Esophagus squamous epithelium (tissue), 5 donors: ENCODE data around the gene HOXC9. TPM values are rescaled to one million over a fixed set of nuclear protein-coding genes. Genes with fewer than 3 reads are reported as not detected.
A peak's percentile ranks its signal among the peaks of the same experiment; 100 is the strongest.

Source experiments
- DNase-seq: peaks from one replicate; lab custom pipeline; 2025; lab: John Stamatoyannopoulos, UW
- H3K27ac ChIP-seq, 4 donors: fragments of 200-600 bp; sonication (generic); one replicate each; pipeline ENCODE4 v1.5.1; 2016 to 2019; ENCODE audit warnings: mild to moderate bottlenecking in 1 of 4
- H3K27me3 ChIP-seq, 4 donors: fragments of 200-600 bp; sonication (generic); 1 replicate in 3 of 4; 2 replicates in 1 of 4; pipeline versions ENCODE4 v1.5.1 to v1.6.0; 2017 to 2021; ENCODE audit warnings: antibody characterized with exemption in 1 of 4
- H3K36me3 ChIP-seq, 3 donors: fragments of 200-600 bp; sonication (generic); one replicate each; pipeline ENCODE4 v1.5.1; 2016 to 2019
- H3K4me1 ChIP-seq, 3 donors: fragments of 200-600 bp; sonication (generic); one replicate each; pipeline ENCODE4 v1.5.1; 2017 to 2019
- H3K4me3 ChIP-seq, 4 donors: fragments of 200-600 bp; sonication (generic); 1 replicate in 3 of 4; 2 replicates in 1 of 4; pipeline ENCODE4 v1.5.1; 2016 to 2019; ENCODE audit warnings: mild to moderate bottlenecking in 2 of 4, moderate library complexity in 1 of 4
- H3K9me3 ChIP-seq, 3 donors: fragments of 200-600 bp; sonication (generic); one replicate each; pipeline ENCODE4 v1.5.1; 2016 to 2019
- POLR2A ChIP-seq, 4 donors: fragments of 450-650 bp; IDR thresholded peaks; one replicate each; pipeline ENCODE4 v1.6.1; 2017; ENCODE audit warnings: antibody characterized with exemption in 4 of 4, mild to moderate bottlenecking in 4 of 4, moderate library complexity in 3 of 4
- WGBS, 2 donors: methylation state at CpG; one replicate each; pipeline ENCODE4 v1.1.5; 2018; 5-methylcytosine and 5-hydroxymethylcytosine counted together
- intact Hi-C: fragments of 100-400 bp; cut with DNase I; formaldehyde crosslinking; loops from one replicate; pipeline ENCODE4 v1.15.0; 2022
- total RNA-seq, 4 donors: library from RNA; depleted of rRNA; stranded (reverse); fragments of >200 nt; gene quantifications; one replicate each; pipeline ENCODE4 v1.1.0, GENCODE V29; 2016
- TF ChIP-seq, protein P1 (sequence below), 6 experiments: fragments of 450-650 bp in 4 of 6; fragments of 200-600 bp in 2 of 6; sonication (generic) in 2 of 6; IDR thresholded peaks; one replicate each; pipeline ENCODE4 v1.5.1; 2016 to 2019; ENCODE audit warnings: antibody characterized with exemption in 6 of 6, mild to moderate bottlenecking in 4 of 6, moderate library complexity in 4 of 6
- donor health status: DM: yes; HTN: yes; CAD: no.

HOXC9 gene
- total RNA-seq, 4 donors from 2014 or later, result 1.5 TPM; not detected in 3

GRCh38 chr12:54047160-54047963 is 47.4 kb downstream of the HOXC9 start:
- 9 to 28% methylated on average over 20 to 42 of the region's 61 CpGs for WGBS, 2 donors
- Histone ChIP-seq H3K4me3 (peak overlapping the region; percentile 33 to 60 (median 48)), H3K27ac (peak overlapping the region; percentile 68 to 96 (median 81)), H3K27me3 (peaks cover 0 to 86% (median 2%) of the 10 kb centered on the region in 4 donors), H3K4me1 (peaks cover 3 to 93% (median 12%) of the 10 kb centered on the region in 3 donors), H3K36me3 (no peaks in the 10 kb centered on the region), H3K9me3 (no peaks in the 10 kb centered on the region)
- intact Hi-C loops, result no loop called here
- no peak for TF ChIP-seq POLR2A (IDR thresholded peaks at IDR 0.05)
- TF ChIP-seq, protein P1, sequence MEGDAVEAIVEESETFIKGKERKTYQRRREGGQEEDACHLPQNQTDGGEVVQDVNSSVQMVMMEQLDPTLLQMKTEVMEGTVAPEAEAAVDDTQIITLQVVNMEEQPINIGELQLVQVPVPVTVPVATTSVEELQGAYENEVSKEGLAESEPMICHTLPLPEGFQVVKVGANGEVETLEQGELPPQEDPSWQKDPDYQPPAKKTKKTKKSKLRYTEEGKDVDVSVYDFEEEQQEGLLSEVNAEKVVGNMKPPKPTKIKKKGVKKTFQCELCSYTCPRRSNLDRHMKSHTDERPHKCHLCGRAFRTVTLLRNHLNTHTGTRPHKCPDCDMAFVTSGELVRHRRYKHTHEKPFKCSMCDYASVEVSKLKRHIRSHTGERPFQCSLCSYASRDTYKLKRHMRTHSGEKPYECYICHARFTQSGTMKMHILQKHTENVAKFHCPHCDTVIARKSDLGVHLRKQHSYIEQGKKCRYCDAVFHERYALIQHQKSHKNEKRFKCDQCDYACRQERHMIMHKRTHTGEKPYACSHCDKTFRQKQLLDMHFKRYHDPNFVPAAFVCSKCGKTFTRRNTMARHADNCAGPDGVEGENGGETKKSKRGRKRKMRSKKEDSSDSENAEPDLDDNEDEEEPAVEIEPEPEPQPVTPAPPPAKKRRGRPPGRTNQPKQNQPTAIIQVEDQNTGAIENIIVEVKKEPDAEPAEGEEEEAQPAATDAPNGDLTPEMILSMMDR (IDR thresholded peaks at IDR 0.05), result no peak
- no peak for DNase-seq

- Histone ChIP-seq H3K4me1 (peaks cover 9 to 98% (median 18%) of the 10 kb centered on the region in 3 donors), H3K9me3 (no peaks in the 10 kb centered on the region), H3K27me3 (peaks cover 0 to 87% (median 2%) of the 10 kb centered on the region in 4 donors), H3K4me3 (peak overlapping the region; percentile 33 to 60 (median 48)), H3K27ac (peak overlapping the region; percentile 68 to 96 (median 81)), H3K36me3 (no peaks in the 10 kb centered on the region)
- TF ChIP-seq, protein P1 (IDR thresholded peaks at IDR 0.05), result no peak
- no peak for TF ChIP-seq POLR2A (IDR thresholded peaks at IDR 0.05)
- intact Hi-C loops, result no loop called here
- 29% methylated on average over 7 to 8 of the region's 8 CpGs for WGBS, 2 donors
- DNase-seq, result no peak
These were observed 48.0 kb downstream of the HOXC9 start for GRCh38 chr12:54047964-54048303.

- Histone ChIP-seq H3K27me3 (peaks cover 0 to 87% (median 2%) of the 10 kb centered on the region in 4 donors), H3K4me3 (peak overlapping the region in 2 of 4 donors; percentile 46 to 51), H3K9me3 (no peaks in the 10 kb centered on the region), H3K27ac (peak overlapping the region in 3 of 4 donors; percentile 8 to 96 (median 85)), H3K36me3 (no peaks in the 10 kb centered on the region), H3K4me1 (peaks cover 14 to 98% (median 22%) of the 10 kb centered on the region in 3 donors)
- no peak for DNase-seq
- no peak for TF ChIP-seq POLR2A (IDR thresholded peaks at IDR 0.05)
- TF ChIP-seq, protein P1 (IDR thresholded peaks at IDR 0.05), result no peak
- intact Hi-C loops, result no loop called here
- WGBS, 2 donors, result 43 to 61% methylated on average over 3 of the region's 3 CpGs
These were observed 48.6 kb downstream of the HOXC9 start for GRCh38 chr12:54048406-54049093.

DNA sequence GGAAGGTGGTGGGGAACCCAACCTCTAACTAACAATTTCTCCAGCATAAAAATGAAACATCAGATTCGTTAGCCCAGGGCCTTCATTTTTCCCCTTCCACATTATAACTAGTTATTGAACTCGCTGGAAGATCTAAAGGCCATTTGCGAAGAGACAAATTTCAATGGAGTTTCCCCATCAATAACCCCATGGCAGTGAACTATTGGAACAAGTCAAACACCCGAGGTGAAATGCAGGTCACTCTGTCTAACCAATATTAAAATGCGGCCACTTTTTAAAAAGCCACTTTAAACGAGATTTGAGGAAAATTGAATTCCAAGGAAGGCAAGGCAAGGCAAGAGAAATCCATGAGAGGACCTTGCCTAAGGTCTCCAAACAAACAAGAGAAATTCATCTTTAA is 49.1 kb downstream of the HOXC9 start:
- no peak for TF ChIP-seq POLR2A (IDR thresholded peaks at IDR 0.05)
- TF ChIP-seq, protein P1 (IDR thresholded peaks at IDR 0.05), result no peak
- intact Hi-C loops, result no loop called here
- Histone ChIP-seq H3K27me3 (peaks cover 0 to 91% (median 2%) of the 10 kb centered on the region in 4 donors), H3K27ac (peak overlapping the region in 3 of 4 donors; percentile 8 to 96 (median 85)), H3K36me3 (no peaks in the 10 kb centered on the region), H3K9me3 (no peaks in the 10 kb centered on the region), H3K4me1 (peaks cover 14 to 95% (median 22%) of the 10 kb centered on the region in 3 donors), H3K4me3 (no peak overlapping the region)
- no peak for DNase-seq
- WGBS, 2 donors, result 41 to 49% methylated on average over 6 of the region's 6 CpGs

GRCh38 chr12:54050482-54050810 is 50.5 kb downstream of the HOXC9 start:
- Histone ChIP-seq H3K27ac (peak overlapping the region; percentile 56 to 96 (median 90)), H3K27me3 (peaks cover 0 to 89% (median 2%) of the 10 kb centered on the region in 4 donors), H3K4me1 (peaks cover 14 to 95% (median 22%) of the 10 kb centered on the region in 3 donors), H3K36me3 (no peaks in the 10 kb centered on the region), H3K4me3 (peak overlapping the region in 3 of 4 donors; percentile 22 to 49 (median 27)), H3K9me3 (no peaks in the 10 kb centered on the region)
- TF ChIP-seq, protein P1 (IDR thresholded peaks at IDR 0.05), result no peak
- no peak for TF ChIP-seq POLR2A (IDR thresholded peaks at IDR 0.05)
- DNase-seq, result no peak
- 20 to 47% methylated on average over 2 of the region's 2 CpGs for WGBS, 2 donors
- intact Hi-C loops, result no loop called here
